Endothelial cell of umbilical vein (primary cell): ENCODE results near the gene CEACAM1. TPM values are rescaled to one million over a fixed set of nuclear protein-coding genes. Genes with fewer than 3 reads are reported as not detected.

Experiments
- BruUV-seq: library from RNA; stranded (reverse); fragments of 400-500 nt; replicated peaks from 2 replicates; lab custom pipeline; 2021; lab: Mats Ljungman, UMichigan
- CTCF ChIA-PET: fragments of 300-600, 350-600 bp; sonication (Branson Sonifier 250); formaldehyde crosslinking; loops from one replicate; lab custom pipeline; 2021; ENCODE audit warnings: antibody characterized with exemption, inconsistent platforms; lab: Charles Lee
- POLR2A ChIA-PET: fragments of 300-600, 350-600 bp; sonication (Branson Sonifier 250); formaldehyde crosslinking; loops from one replicate; lab custom pipeline; 2021; ENCODE audit warnings: antibody characterized with exemption, inconsistent platforms; lab: Charles Lee
- DNase-seq: peaks from one replicate; pipeline ENCODE4 v3.0.0-alpha.2; 2011; ENCODE audit warnings: low read depth, low spot score
- FAIRE-seq: peaks from 2 replicates; lab custom pipeline; 2011; peaks lifted over from hg19 to GRCh38; lab: Jason Lieb, UNC
- H2AFZ ChIP-seq: 2 replicates; pipeline ENCODE4 v1.6.0; 2012; ENCODE audit warnings: low read depth, low read length, control low read depth, inconsistent platforms
- H3K27ac ChIP-seq: 2 replicates; pipeline ENCODE4 v1.5.1; 2011; ENCODE audit warnings: low read depth, mild to moderate bottlenecking, control low read depth, low read length, moderate library complexity; ENCODE audit not compliant: insufficient read depth
- H3K27me3 ChIP-seq, 2 experiments: 2 replicates each; pipeline versions ENCODE4 v1.6.0 to v1.6.1; 2011; ENCODE audit warnings: low read length in 2 of 2, mixed read lengths in 1 of 2; ENCODE audit not compliant: control insufficient read depth in 2 of 2, insufficient read depth in 2 of 2
- H3K36me3 ChIP-seq, 2 experiments: 2 replicates in 1 of 2; 3 replicates in 1 of 2; pipeline ENCODE4 v1.5.1; 2011; ENCODE audit warnings: low read length in 2 of 2, mild to moderate bottlenecking in 1 of 2, moderate library complexity in 1 of 2; ENCODE audit not compliant: control insufficient read depth in 2 of 2, insufficient read depth in 2 of 2; ENCODE audit errors: extremely low read depth in 1 of 2
- H3K4me1 ChIP-seq: 3 replicates; pipeline ENCODE4 v1.5.1; 2011; ENCODE audit warnings: mild to moderate bottlenecking, low read length; ENCODE audit not compliant: control insufficient read depth, insufficient read depth; ENCODE audit errors: extremely low read depth
- H3K4me2 ChIP-seq: 2 replicates; pipeline ENCODE4 v1.6.1; 2011; ENCODE audit warnings: low read length, control low read depth, mixed read lengths; ENCODE audit not compliant: insufficient read depth
- H3K4me3 ChIP-seq, 3 experiments: fragments of 200-600 bp in 1 of 3; sonication (generic), shearing (Covaris generic) in 1 of 3; replicated peaks in 1 of 3; 2 replicates each; pipeline ENCODE4 v1.5.1; 2011 to 2016; ENCODE audit warnings: control low read depth in 3 of 3, low read length in 3 of 3, mild to moderate bottlenecking in 2 of 3, inconsistent platforms in 1 of 3, low read depth in 1 of 3, moderate library complexity in 1 of 3; ENCODE audit not compliant: insufficient read depth in 1 of 3
- H3K79me2 ChIP-seq: 2 replicates; pipeline ENCODE4 v1.6.0; 2012; ENCODE audit warnings: low read length, inconsistent platforms; ENCODE audit not compliant: control insufficient read depth, insufficient read depth
- H3K9ac ChIP-seq: replicated peaks from 2 replicates; pipeline ENCODE3; 2011; ENCODE audit warnings: low read length, control low read depth; ENCODE audit not compliant: insufficient read depth; ENCODE audit errors: extremely low read depth
- H3K9me1 ChIP-seq: replicated peaks from 3 replicates; pipeline ENCODE4 v1.6.0; 2011; ENCODE audit warnings: mild to moderate bottlenecking, low read length; ENCODE audit not compliant: control insufficient read depth, insufficient read depth; ENCODE audit errors: extremely low read depth
- H3K9me3 ChIP-seq: replicated peaks from 2 replicates; pipeline ENCODE4 v1.5.1; 2012; ENCODE audit warnings: low read length, inconsistent platforms; ENCODE audit not compliant: control insufficient read depth, insufficient read depth
- H4K20me1 ChIP-seq: replicated peaks from 2 replicates; pipeline ENCODE3; 2011; ENCODE audit warnings: mild to moderate bottlenecking, low read length; ENCODE audit not compliant: control insufficient read depth, insufficient read depth; ENCODE audit errors: extremely low read depth
- EZH2 ChIP-seq: IDR thresholded peaks from 2 replicates; pipeline ENCODE4 v1.6.1; 2012; ENCODE audit warnings: borderline replicate concordance, low read depth, mild to moderate bottlenecking, moderate library complexity, low read length, inconsistent platforms; ENCODE audit not compliant: severe bottlenecking
- FOS ChIP-seq: IDR thresholded peaks from 2 replicates; pipeline ENCODE4 v1.6.1; 2011; ENCODE audit warnings: mild to moderate bottlenecking, low read length, moderate library complexity, borderline replicate concordance; ENCODE audit not compliant: insufficient read depth
- GATA2 ChIP-seq: IDR thresholded peaks from 2 replicates; pipeline ENCODE4 v1.7.0; 2011; ENCODE audit warnings: low read depth, mild to moderate bottlenecking, moderate library complexity, mixed read lengths, low read length; ENCODE audit not compliant: insufficient read length, insufficient read depth
- JUN ChIP-seq: IDR thresholded peaks from 2 replicates; pipeline ENCODE4 v1.6.1; 2011; ENCODE audit warnings: borderline replicate concordance, low read depth; ENCODE audit not compliant: insufficient read length, insufficient read depth
- MYC ChIP-seq: IDR thresholded peaks from one replicate; pipeline ENCODE4 v1.6.1; 2011; ENCODE audit warnings: mild to moderate bottlenecking, low read depth, low read length
- POLR2A ChIP-seq: IDR thresholded peaks from 2 replicates; pipeline ENCODE4 v1.6.1; 2012; ENCODE audit warnings: low read depth, mild to moderate bottlenecking, control low read depth, low read length
- POLR2AphosphoS5 ChIP-seq: IDR thresholded peaks from 2 replicates; pipeline ENCODE4 v1.6.1; 2012; ENCODE audit warnings: low read depth, mild to moderate bottlenecking, control low read depth, low read length, moderate library complexity; ENCODE audit not compliant: insufficient read depth
- dilution Hi-C: fragments of 300-500 bp; cut with MboI; formaldehyde crosslinking; loops from one replicate; pipeline ENCODE4 v1.15.0; 2019; ENCODE audit warnings: low sequenced_read_pairs; ENCODE audit not compliant: extremely low pct_ligation_motif_present
- intact Hi-C: fragments of 100-400 bp; cut with micrococcal nuclease; formaldehyde crosslinking; loops from one replicate; pipeline ENCODE4 v1.10.0; 2022
- polyA plus RNA-seq, 4 experiments: library from polyadenylated mRNA; depleted of rRNA in 3 of 4; stranded (reverse) in 3 of 4; unstranded in 1 of 4; fragments of >200 nt; gene quantifications; 2 replicates each; pipeline versions ENCODE4 v1.2.1 to v1.2.3, GENCODE V29; 2011 to 2012; ENCODE audit warnings: missing spikeins in 1 of 4
- total RNA-seq: library from RNA; stranded (reverse); gene quantifications from 2 replicates; pipeline ENCODE4 v1.2.3, GENCODE V29; 2021
- TF ChIP-seq, protein P1 (sequence below): IDR thresholded peaks from 2 replicates; pipeline ENCODE4 v1.6.1; 2011; ENCODE audit not compliant: insufficient read depth, insufficient read length
- TF ChIP-seq, protein P2 (sequence below), 2 donors: IDR thresholded peaks; 1 replicate in 1 of 2; 2 replicates in 1 of 2; pipeline ENCODE4 v1.5.1; 2011; ENCODE audit warnings: low read length in 2 of 2, mild to moderate bottlenecking in 2 of 2, moderate library complexity in 2 of 2, control low read depth in 1 of 2, inconsistent platforms in 1 of 2, low read depth in 1 of 2; ENCODE audit not compliant: insufficient read depth in 1 of 2; ENCODE audit errors: extremely low read depth in 1 of 2

Gene CEACAM1
- total and polyA plus RNA-seq, 2 donors (not counting 3 experiments of a cell fraction or from before 2014, with no cell fraction given) = 3.5 to 3.6 TPM

DNA sequence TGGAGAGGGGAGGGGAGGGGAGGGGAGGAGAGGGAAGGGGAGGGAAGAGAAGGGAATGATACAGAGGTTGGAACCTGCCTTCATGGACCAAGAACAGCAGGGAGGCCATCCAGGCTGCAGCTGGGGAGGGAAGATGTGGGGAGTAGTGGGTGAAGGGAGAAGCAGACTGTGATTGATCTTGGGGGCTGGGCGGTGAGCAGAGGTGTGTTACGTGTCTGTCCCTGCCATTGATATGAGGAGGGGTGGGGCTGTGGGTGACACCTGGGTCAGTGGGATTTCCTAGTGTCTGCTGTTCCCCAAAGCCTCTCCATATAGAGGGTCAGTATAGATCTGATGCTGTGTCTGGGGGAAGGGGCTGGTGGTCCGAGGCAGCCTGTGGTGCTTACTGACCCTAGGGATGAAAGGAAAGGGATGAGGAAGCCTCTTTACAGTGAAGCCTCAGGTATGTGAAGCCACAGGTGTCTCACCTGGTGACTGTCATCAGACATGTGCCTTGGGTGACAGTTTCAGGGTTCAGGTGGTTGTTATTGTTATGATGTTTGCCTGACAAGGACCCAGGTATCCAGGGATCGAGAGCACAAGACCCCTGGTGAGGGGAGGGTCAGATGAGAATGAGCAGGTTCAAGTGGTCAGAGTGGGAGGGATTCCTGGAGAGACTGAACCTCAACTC, 18.7 kb upstream of the CEACAM1 start:
- BruUV-seq = no TSS peak
- Histone ChIP-seq H3K4me3 (no peak overlapping the region), H3K36me3 (no peaks in the 10 kb centered on the region), H3K9me3 (no peaks in the 10 kb centered on the region), H3K27ac (no peak overlapping the region), H3K9ac (no peak overlapping the region), H3K4me2 (no peak overlapping the region), H4K20me1 (no peaks in the 10 kb centered on the region), H3K9me1 (no peaks in the 10 kb centered on the region), H3K79me2 (no peaks in the 10 kb centered on the region), H3K27me3 (no peaks in the 10 kb centered on the region), H3K4me1 (no peaks in the 10 kb centered on the region), H2AFZ (no peak overlapping the region)
- ChIA-PET POLR2A (no interaction called here), CTCF (no interaction called here)
- no peak for TF ChIP-seq JUN
- TF ChIP-seq, protein P1, sequence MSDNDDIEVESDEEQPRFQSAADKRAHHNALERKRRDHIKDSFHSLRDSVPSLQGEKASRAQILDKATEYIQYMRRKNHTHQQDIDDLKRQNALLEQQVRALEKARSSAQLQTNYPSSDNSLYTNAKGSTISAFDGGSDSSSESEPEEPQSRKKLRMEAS = no peak
- no peak for TF ChIP-seq POLR2A
- TF ChIP-seq, protein P2, sequence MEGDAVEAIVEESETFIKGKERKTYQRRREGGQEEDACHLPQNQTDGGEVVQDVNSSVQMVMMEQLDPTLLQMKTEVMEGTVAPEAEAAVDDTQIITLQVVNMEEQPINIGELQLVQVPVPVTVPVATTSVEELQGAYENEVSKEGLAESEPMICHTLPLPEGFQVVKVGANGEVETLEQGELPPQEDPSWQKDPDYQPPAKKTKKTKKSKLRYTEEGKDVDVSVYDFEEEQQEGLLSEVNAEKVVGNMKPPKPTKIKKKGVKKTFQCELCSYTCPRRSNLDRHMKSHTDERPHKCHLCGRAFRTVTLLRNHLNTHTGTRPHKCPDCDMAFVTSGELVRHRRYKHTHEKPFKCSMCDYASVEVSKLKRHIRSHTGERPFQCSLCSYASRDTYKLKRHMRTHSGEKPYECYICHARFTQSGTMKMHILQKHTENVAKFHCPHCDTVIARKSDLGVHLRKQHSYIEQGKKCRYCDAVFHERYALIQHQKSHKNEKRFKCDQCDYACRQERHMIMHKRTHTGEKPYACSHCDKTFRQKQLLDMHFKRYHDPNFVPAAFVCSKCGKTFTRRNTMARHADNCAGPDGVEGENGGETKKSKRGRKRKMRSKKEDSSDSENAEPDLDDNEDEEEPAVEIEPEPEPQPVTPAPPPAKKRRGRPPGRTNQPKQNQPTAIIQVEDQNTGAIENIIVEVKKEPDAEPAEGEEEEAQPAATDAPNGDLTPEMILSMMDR (IDR thresholded peaks at IDR 0.05; ENCODE audit: extremely low read depth in 1 of 2, insufficient read depth in 1 of 2, low read depth in 1 of 2, low read length in 2 of 2) = no peak
- TF ChIP-seq EZH2 = no peak
- no peak for TF ChIP-seq GATA2
- TF ChIP-seq MYC = no peak
- no peak for TF ChIP-seq FOS
- TF ChIP-seq POLR2AphosphoS5 = no peak
- intact Hi-C loops (no loop called here), dilution Hi-C loops (no loop called here)
- no peak for FAIRE-seq
- DNase-seq = no peak
